HEK293 (cell line): ENCODE measurements around the gene EPHX1.
A peak's percentile ranks its signal among the peaks of the same experiment; 100 is the strongest.

ENCODE experiments used
- ATF2 ChIP-seq: fragments of 450-650 bp; formaldehyde crosslinking; IDR thresholded peaks from 2 replicates; pipeline ENCODE4 v1.5.1; 2016; ENCODE audit warnings: missing biosample characterization, missing genetic modification characterization, low read depth
- BCL6B ChIP-seq: fragments of 450-650 bp; formaldehyde crosslinking; IDR thresholded peaks from 2 replicates; pipeline ENCODE4 v1.5.1; 2017; ENCODE audit warnings: missing biosample characterization, missing genetic modification characterization
- KLF9 ChIP-seq: fragments of 450-650 bp; formaldehyde crosslinking; IDR thresholded peaks from 2 replicates; pipeline ENCODE4 v1.5.1; 2016; ENCODE audit warnings: missing biosample characterization, missing genetic modification characterization, low read depth
- PRDM1 ChIP-seq: fragments of 450-650 bp; formaldehyde crosslinking; IDR thresholded peaks from 2 replicates; pipeline ENCODE4; 2016; ENCODE audit warnings: missing biosample characterization, missing genetic modification characterization
- REPIN1 ChIP-seq: fragments of 450-650 bp; formaldehyde crosslinking; IDR thresholded peaks from 2 replicates; pipeline ENCODE4 v1.5.1; 2017; ENCODE audit warnings: missing biosample characterization, missing genetic modification characterization, low read depth
- ZFP37 ChIP-seq: fragments of 450-650 bp; formaldehyde crosslinking; IDR thresholded peaks from 2 replicates; pipeline ENCODE4 v1.5.1; 2016; ENCODE audit warnings: missing biosample characterization, missing genetic modification characterization
- ZNF155 ChIP-seq: fragments of 450-650 bp; formaldehyde crosslinking; IDR thresholded peaks from 2 replicates; pipeline ENCODE4 v1.5.1; 2016; ENCODE audit warnings: missing biosample characterization, missing genetic modification characterization
- ZNF174 ChIP-seq: fragments of 450-650 bp; formaldehyde crosslinking; IDR thresholded peaks from 2 replicates; pipeline ENCODE4 v1.5.0; 2017; ENCODE audit warnings: missing biosample characterization, mild to moderate bottlenecking, missing genetic modification characterization
- ZNF202 ChIP-seq: fragments of 450-650 bp; formaldehyde crosslinking; IDR thresholded peaks from 2 replicates; pipeline ENCODE4 v1.5.1; 2016; ENCODE audit warnings: missing biosample characterization, missing genetic modification characterization, borderline replicate concordance
- ZNF221 ChIP-seq: fragments of 450-650 bp; formaldehyde crosslinking; IDR thresholded peaks from 2 replicates; pipeline ENCODE4 v1.5.1; 2017; ENCODE audit warnings: missing biosample characterization, missing genetic modification characterization, borderline replicate concordance
- ZNF280C ChIP-seq: fragments of 450-650 bp; formaldehyde crosslinking; IDR thresholded peaks from 2 replicates; pipeline ENCODE4 v1.5.1; 2016; ENCODE audit warnings: missing biosample characterization, missing genetic modification characterization
- ZNF311 ChIP-seq: fragments of 450-650 bp; formaldehyde crosslinking; IDR thresholded peaks from 2 replicates; pipeline ENCODE4 v1.5.1; 2017; ENCODE audit warnings: missing biosample characterization, missing genetic modification characterization, borderline replicate concordance
- ZNF354C ChIP-seq: fragments of 450-650 bp; formaldehyde crosslinking; IDR thresholded peaks from 2 replicates; pipeline ENCODE4 v1.5.1; 2016; ENCODE audit warnings: missing biosample characterization, missing genetic modification characterization, low read depth, borderline replicate concordance
- ZNF426 ChIP-seq: fragments of 450-650 bp; formaldehyde crosslinking; IDR thresholded peaks from 2 replicates; pipeline ENCODE4 v1.5.1; 2017; ENCODE audit warnings: missing biosample characterization, missing genetic modification characterization, mild to moderate bottlenecking, inconsistent platforms, moderate library complexity
- ZNF433 ChIP-seq: fragments of 450-650 bp; formaldehyde crosslinking; IDR thresholded peaks from 2 replicates; pipeline ENCODE4 v1.5.1; 2016; ENCODE audit warnings: missing biosample characterization, missing genetic modification characterization, low read depth
- ZNF473 ChIP-seq: fragments of 450-650 bp; formaldehyde crosslinking; IDR thresholded peaks from 2 replicates; pipeline ENCODE4 v1.5.1; 2017; ENCODE audit warnings: missing biosample characterization, missing genetic modification characterization
- ZNF501 ChIP-seq: fragments of 450-650 bp; formaldehyde crosslinking; IDR thresholded peaks from 2 replicates; pipeline ENCODE4 v1.5.1; 2016; ENCODE audit warnings: missing biosample characterization, missing genetic modification characterization
- ZNF514 ChIP-seq: fragments of 450-650 bp; formaldehyde crosslinking; IDR thresholded peaks from 2 replicates; pipeline ENCODE4 v1.5.1; 2016; ENCODE audit warnings: missing biosample characterization, missing genetic modification characterization
- ZNF530 ChIP-seq: fragments of 450-650 bp; formaldehyde crosslinking; IDR thresholded peaks from 2 replicates; pipeline ENCODE4 v1.5.1; 2016; ENCODE audit warnings: low read depth, missing biosample characterization, missing genetic modification characterization
- ZNF600 ChIP-seq: fragments of 450-650 bp; formaldehyde crosslinking; IDR thresholded peaks from 2 replicates; pipeline ENCODE4 v1.5.1; 2016; ENCODE audit warnings: missing biosample characterization, missing genetic modification characterization
- ZSCAN18 ChIP-seq: fragments of 450-650 bp; formaldehyde crosslinking; IDR thresholded peaks from 2 replicates; pipeline ENCODE4 v1.5.1; 2016; ENCODE audit warnings: missing biosample characterization, missing genetic modification characterization
- TF ChIP-seq, protein P1 (sequence below): fragments of 450-650 bp; formaldehyde crosslinking; IDR thresholded peaks from 2 replicates; pipeline ENCODE4 v1.5.1; 2016; ENCODE audit warnings: missing biosample characterization, missing genetic modification characterization
- TF ChIP-seq, protein P2 (sequence below): fragments of 450-650 bp; formaldehyde crosslinking; IDR thresholded peaks from 2 replicates; pipeline ENCODE4 v1.5.1; 2016; ENCODE audit warnings: missing biosample characterization, missing genetic modification characterization, low read depth
- TF ChIP-seq, protein P3 (sequence below): fragments of 450-650 bp; formaldehyde crosslinking; IDR thresholded peaks from 2 replicates; pipeline ENCODE4 v1.5.1; 2016; ENCODE audit warnings: missing biosample characterization, missing genetic modification characterization
- TF ChIP-seq, protein P4 (sequence below): fragments of 450-650 bp; formaldehyde crosslinking; IDR thresholded peaks from 2 replicates; pipeline ENCODE4 v1.5.1; 2017; ENCODE audit warnings: missing biosample characterization, missing genetic modification characterization

The EPHX1 gene

GRCh38 chr1:225766967-225767633, 42.8 kb upstream of the EPHX1 start (continued):
- TF ChIP-seq ZNF600 (tag by site-specific recombination): peak; percentile 96
- no peak for TF ChIP-seq ZFP37
- TF ChIP-seq ZSCAN18 (tag by site-specific recombination): no peak
- no peak for TF ChIP-seq ATF2 (tag by site-specific recombination)
- no peak for TF ChIP-seq ZNF514 (tag by site-specific recombination)
- no peak for TF ChIP-seq ZNF280C
- TF ChIP-seq ZNF354C (tag by site-specific recombination): no peak
- no peak for TF ChIP-seq KLF9 (tag by site-specific recombination)
- TF ChIP-seq PRDM1 (tag by site-specific recombination): no peak
- no peak for TF ChIP-seq ZNF501 (tag by site-specific recombination)
- TF ChIP-seq ZNF174: no peak
- no peak for TF ChIP-seq ZNF221 (tag by site-specific recombination)
- no peak for TF ChIP-seq ZNF433 (tag by site-specific recombination)
- TF ChIP-seq ZNF202 (tag by site-specific recombination): no peak
- TF ChIP-seq, protein P1, sequence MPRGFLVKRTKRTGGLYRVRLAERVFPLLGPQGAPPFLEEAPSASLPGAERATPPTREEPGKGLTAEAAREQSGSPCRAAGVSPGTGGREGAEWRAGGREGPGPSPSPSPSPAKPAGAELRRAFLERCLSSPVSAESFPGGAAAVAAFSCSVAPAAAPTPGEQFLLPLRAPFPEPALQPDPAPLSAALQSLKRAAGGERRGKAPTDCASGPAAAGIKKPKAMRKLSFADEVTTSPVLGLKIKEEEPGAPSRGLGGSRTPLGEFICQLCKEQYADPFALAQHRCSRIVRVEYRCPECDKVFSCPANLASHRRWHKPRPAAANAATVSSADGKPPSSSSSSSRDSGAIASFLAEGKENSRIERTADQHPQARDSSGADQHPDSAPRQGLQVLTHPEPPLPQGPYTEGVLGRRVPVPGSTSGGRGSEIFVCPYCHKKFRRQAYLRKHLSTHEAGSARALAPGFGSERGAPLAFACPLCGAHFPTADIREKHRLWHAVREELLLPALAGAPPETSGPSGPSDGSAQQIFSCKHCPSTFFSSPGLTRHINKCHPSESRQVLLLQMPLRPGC: no peak
- TF ChIP-seq, protein P2, sequence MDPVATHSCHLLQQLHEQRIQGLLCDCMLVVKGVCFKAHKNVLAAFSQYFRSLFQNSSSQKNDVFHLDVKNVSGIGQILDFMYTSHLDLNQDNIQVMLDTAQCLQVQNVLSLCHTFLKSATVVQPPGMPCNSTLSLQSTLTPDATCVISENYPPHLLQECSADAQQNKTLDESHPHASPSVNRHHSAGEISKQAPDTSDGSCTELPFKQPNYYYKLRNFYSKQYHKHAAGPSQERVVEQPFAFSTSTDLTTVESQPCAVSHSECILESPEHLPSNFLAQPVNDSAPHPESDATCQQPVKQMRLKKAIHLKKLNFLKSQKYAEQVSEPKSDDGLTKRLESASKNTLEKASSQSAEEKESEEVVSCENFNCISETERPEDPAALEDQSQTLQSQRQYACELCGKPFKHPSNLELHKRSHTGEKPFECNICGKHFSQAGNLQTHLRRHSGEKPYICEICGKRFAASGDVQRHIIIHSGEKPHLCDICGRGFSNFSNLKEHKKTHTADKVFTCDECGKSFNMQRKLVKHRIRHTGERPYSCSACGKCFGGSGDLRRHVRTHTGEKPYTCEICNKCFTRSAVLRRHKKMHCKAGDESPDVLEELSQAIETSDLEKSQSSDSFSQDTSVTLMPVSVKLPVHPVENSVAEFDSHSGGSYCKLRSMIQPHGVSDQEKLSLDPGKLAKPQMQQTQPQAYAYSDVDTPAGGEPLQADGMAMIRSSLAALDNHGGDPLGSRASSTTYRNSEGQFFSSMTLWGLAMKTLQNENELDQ (tag by site-specific recombination): no peak
- TF ChIP-seq ZNF530 (tag by site-specific recombination): no peak
- TF ChIP-seq ZNF155: no peak
- TF ChIP-seq, protein P3, sequence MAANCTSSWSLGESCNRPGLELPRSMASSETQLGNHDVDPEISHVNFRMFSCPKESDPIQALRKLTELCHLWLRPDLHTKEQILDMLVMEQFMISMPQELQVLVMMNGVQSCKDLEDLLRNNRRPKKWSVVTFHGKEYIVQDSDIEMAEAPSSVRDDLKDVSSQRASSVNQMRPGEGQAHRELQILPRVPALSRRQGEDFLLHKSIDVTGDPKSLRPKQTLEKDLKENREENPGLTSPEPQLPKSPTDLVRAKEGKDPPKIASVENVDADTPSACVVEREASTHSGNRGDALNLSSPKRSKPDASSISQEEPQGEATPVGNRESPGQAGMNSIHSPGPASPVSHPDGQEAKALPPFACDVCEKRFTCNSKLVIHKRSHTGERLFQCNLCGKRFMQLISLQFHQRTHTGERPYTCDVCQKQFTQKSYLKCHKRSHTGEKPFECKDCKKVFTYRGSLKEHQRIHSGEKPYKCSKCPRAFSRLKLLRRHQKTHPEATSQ: no peak
- TF ChIP-seq ZNF426 (tag by site-specific recombination): no peak
- TF ChIP-seq ZNF473 (tag by site-specific recombination): no peak
- TF ChIP-seq BCL6B (tag by site-specific recombination): no peak
- no peak for TF ChIP-seq REPIN1 (tag by site-specific recombination)
- TF ChIP-seq ZNF311 (tag by site-specific recombination): no peak
- TF ChIP-seq, protein P4, sequence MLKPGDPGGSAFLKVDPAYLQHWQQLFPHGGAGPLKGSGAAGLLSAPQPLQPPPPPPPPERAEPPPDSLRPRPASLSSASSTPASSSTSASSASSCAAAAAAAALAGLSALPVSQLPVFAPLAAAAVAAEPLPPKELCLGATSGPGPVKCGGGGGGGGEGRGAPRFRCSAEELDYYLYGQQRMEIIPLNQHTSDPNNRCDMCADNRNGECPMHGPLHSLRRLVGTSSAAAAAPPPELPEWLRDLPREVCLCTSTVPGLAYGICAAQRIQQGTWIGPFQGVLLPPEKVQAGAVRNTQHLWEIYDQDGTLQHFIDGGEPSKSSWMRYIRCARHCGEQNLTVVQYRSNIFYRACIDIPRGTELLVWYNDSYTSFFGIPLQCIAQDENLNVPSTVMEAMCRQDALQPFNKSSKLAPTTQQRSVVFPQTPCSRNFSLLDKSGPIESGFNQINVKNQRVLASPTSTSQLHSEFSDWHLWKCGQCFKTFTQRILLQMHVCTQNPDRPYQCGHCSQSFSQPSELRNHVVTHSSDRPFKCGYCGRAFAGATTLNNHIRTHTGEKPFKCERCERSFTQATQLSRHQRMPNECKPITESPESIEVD: no peak
